Stimulated activated effector memory CD8-positive, alpha-beta T cell treated with anti-CD3 and anti-CD28 coated beads, Interleukin-12 subunit alpha, Interleukin-12 subunit beta, amount 100 ng/mL, for 72 hours (primary cell): ENCODE results near the gene ACSS1.

ENCODE experiments used
- ATAC-seq: fragments of 150-1000 bp; cut with Tn5 transposase; 2 replicates; pipeline ENCODE4 v1.10.0; 2021
- DNase-seq, 2 donors: peaks; one replicate each; pipeline ENCODE4 v3.0.0; 2021 to 2022; ENCODE audit warnings: low spot score in 2 of 2
- H3K27ac Mint-ChIP-seq: one replicate; pipeline ENCODE4 v1.8.0; 2022; ENCODE audit warnings: mild to moderate bottlenecking, mixed read lengths
- H3K36me3 Mint-ChIP-seq: one replicate; pipeline ENCODE4 v1.8.0; 2022; ENCODE audit warnings: mild to moderate bottlenecking, mixed read lengths
- H3K4me1 Mint-ChIP-seq: one replicate; pipeline ENCODE4 v1.8.0; 2022; ENCODE audit warnings: mixed read lengths
- H3K4me3 Mint-ChIP-seq: one replicate; pipeline ENCODE4 v1.8.0; 2022; ENCODE audit warnings: mild to moderate bottlenecking, mixed read lengths
- H3K9me3 Mint-ChIP-seq: one replicate; pipeline ENCODE4 v1.8.0; 2022; ENCODE audit warnings: mixed read lengths

The ACSS1 gene

DNA sequence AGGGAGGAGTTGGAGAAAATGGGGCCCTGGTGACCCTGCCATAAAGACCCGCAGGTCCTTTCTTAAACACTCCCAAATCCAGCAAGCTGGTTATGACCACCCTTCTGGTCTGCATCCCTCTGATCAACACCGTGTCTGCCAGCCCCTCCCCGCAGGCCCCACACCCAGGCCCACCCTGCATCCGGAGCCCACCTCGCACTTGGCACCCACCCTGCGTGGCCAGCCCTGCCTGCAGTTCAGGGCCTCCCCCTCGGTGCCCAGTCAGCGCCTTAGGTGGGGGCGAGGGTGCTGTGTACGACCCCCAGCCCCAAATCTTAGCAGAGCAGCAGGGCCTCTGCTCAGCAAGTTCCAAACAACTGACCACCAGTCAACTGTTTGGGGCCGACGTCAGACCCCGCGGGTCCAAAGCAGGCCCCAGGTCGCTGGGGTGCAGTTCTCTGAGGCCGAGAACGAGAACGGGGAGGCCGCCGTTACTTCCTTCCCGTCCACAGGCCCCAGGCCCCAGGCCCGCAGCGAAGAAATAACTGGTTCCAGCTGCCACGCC is 1.2 kb downstream of the ACSS1 start:
- no peak for DNase-seq
- Mint-ChIP-seq H3K36me3 (peaks cover 5% of the 10 kb centered on the region), H3K27ac (peak overlapping the region; percentile 82), H3K9me3 (no peaks in the 10 kb centered on the region), H3K4me3 (peak overlapping the region; percentile 77), H3K4me1 (peaks cover 52% of the 10 kb centered on the region)
- ATAC-seq = no peak

- no peak for DNase-seq
- H3K4me3 Mint-ChIP-seq = peak overlapping the region; percentile 77
- no peak for ATAC-seq
- H3K9me3 Mint-ChIP-seq = no peaks in the 10 kb centered on the region
- H3K36me3 Mint-ChIP-seq = peaks cover 5% of the 10 kb centered on the region
- peaks cover 61% of the 10 kb centered on the region for H3K4me1 Mint-ChIP-seq
- H3K27ac Mint-ChIP-seq = peak overlapping the region; percentile 82
These were observed 2.0 kb downstream of the ACSS1 start for GRCh38 chr20:25055711-25056495.

GRCh38 chr20:25054995-25055629 is 2.8 kb downstream of the ACSS1 start:
- DNase-seq (no peak), ATAC-seq (no peak)
- no peak overlapping the region for H3K4me3 Mint-ChIP-seq
- H3K36me3 Mint-ChIP-seq = peaks cover 5% of the 10 kb centered on the region
- H3K4me1 Mint-ChIP-seq = peaks cover 63% of the 10 kb centered on the region
- H3K9me3 Mint-ChIP-seq = no peaks in the 10 kb centered on the region
- no peak overlapping the region for H3K27ac Mint-ChIP-seq

DNA sequence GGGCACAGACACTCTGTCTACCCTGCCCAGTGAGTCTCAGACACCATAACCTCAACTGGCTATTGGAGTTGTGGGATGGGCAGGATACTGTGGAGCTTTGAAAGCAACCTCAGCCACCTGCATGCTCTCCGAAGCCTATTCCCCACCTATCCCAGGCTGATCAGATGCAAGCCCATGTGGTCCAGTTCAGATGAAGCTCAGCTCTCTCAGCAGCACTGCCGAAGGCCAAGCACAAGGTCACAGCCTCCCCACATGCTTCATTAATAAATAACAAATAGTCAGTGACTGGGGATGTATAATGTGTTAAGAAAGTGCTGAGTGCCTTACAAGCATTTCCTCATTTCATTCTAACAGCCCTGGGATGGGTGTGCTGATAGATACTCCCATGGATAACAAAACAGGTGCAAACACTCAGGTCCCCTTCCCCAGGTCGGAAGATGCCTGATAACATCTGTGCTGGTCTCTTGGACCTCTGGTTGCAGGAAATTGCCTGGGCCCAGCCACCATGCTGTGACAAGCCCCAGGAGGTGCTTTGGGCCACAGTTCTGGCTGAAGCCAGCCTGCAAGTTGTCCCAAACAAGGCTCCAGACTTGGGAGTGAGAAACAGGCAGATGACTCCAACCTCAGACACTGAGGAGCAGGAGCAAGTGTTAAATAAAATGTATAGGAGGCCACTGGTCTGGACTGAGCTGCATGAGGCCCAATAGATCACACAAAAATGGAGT is 3.7 kb downstream of the ACSS1 start:
- peaks cover 5% of the 10 kb centered on the region for H3K36me3 Mint-ChIP-seq
- DNase-seq = no peak
- H3K9me3 Mint-ChIP-seq = no peaks in the 10 kb centered on the region
- H3K4me1 Mint-ChIP-seq = peaks cover 72% of the 10 kb centered on the region
- H3K4me3 Mint-ChIP-seq = no peak overlapping the region
- ATAC-seq = no peak
- no peak overlapping the region for H3K27ac Mint-ChIP-seq

GRCh38 chr20:25053255-25054031 is 4.5 kb downstream of the ACSS1 start:
- Mint-ChIP-seq H3K4me1 (peaks cover 78% of the 10 kb centered on the region), H3K36me3 (peaks cover 5% of the 10 kb centered on the region), H3K27ac (no peak overlapping the region), H3K9me3 (no peaks in the 10 kb centered on the region), H3K4me3 (no peak overlapping the region)
- ATAC-seq = no peak
- DNase-seq = no peak

- Mint-ChIP-seq H3K36me3 (peaks cover 5% of the 10 kb centered on the region), H3K9me3 (no peaks in the 10 kb centered on the region), H3K27ac (peak overlapping the region; percentile 6), H3K4me1 (peaks cover 78% of the 10 kb centered on the region), H3K4me3 (no peak overlapping the region)
- DNase-seq (no peak), ATAC-seq (no peak)
These were observed 5.4 kb downstream of the ACSS1 start for GRCh38 chr20:25052255-25053194.

DNA sequence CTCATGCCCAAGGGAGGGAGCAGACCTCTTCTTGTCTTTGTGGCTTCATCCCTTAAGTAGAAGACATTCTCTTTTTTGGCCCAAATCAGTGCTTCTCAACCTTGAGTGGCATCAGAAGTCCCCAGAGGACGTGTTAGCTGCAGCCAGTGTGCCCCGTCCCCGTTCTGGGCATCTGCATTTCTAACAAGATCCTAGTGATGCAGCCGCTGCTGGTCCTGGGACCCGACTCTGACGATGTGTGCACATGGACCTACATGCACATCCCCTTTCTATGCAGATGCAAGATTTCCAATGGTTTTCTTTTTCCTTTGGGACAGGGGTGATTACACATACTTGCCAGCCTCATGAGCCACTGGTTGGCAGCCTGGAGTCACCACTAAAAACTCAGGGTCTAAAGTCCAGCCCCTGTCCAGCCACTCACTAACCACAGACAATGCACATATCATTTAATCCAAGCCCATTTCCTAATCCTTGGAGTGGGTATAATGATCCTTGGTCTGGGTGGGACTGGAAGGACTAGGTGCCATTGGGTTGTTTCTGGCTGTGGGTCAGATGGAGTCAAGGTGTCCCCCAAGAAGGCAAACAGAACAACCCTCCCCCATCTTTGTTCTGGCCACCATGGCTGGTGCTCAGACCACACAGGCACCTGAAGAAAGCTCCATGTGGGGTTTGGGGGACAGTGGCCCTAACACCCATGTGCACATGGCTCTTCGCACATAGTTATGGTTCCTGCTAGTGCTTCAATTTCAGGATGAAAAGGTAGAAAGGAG is 6.4 kb downstream of the ACSS1 start:
- no peak for ATAC-seq
- no peak for DNase-seq
- Mint-ChIP-seq H3K9me3 (no peaks in the 10 kb centered on the region), H3K36me3 (peaks cover 5% of the 10 kb centered on the region), H3K4me3 (no peak overlapping the region), H3K4me1 (peaks cover 73% of the 10 kb centered on the region), H3K27ac (peak overlapping the region; percentile 89)

GRCh38 chr20:25050501-25051350 is 7.2 kb downstream of the ACSS1 start:
- Mint-ChIP-seq H3K4me3 (no peak overlapping the region), H3K27ac (peak overlapping the region; percentile 89), H3K9me3 (no peaks in the 10 kb centered on the region), H3K36me3 (no peaks in the 10 kb centered on the region), H3K4me1 (peaks cover 65% of the 10 kb centered on the region)
- ATAC-seq = no peak
- DNase-seq = no peak

GRCh38 chr20:25050082-25050481 is 7.9 kb downstream of the ACSS1 start:
- DNase-seq (no peak), ATAC-seq (no peak)

GRCh38 chr20:25049261-25050060 is 8.5 kb downstream of the ACSS1 start:
- Mint-ChIP-seq H3K36me3 (no peaks in the 10 kb centered on the region), H3K4me1 (peaks cover 62% of the 10 kb centered on the region), H3K4me3 (no peak overlapping the region), H3K27ac (peak overlapping the region; percentile 89), H3K9me3 (no peaks in the 10 kb centered on the region)
- ATAC-seq (no peak), DNase-seq (no peak)

More at GRCh38 chr20:25050082-25050481, 7.9 kb downstream of the ACSS1 start:
- Mint-ChIP-seq H3K4me3 (no peak overlapping the region), H3K27ac (peak overlapping the region; percentile 89), H3K36me3 (no peaks in the 10 kb centered on the region), H3K9me3 (no peaks in the 10 kb centered on the region), H3K4me1 (peaks cover 67% of the 10 kb centered on the region)

DNA sequence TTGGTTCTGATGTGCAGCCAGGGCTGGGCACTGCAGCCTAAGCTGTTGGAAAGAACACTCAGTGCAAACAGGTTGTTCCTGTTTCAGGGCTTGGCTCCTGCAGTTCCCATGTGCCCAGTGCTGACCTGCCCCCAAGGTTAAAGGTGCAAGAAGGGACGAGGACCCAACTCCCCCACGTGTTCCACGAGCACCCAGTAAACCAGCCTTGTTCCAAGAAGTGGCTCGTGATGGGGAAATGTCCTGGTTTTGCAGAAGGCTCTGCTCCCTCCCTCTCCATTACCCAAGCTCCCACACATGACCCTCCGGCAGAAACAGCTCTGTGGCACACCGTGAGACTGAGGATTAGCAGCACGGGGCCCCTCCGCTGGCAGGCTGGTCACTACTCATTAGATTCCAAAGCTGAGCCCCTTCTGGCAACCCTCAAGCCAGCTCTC is 9.4 kb downstream of the ACSS1 start:
- peaks cover 54% of the 10 kb centered on the region for H3K4me1 Mint-ChIP-seq
- H3K27ac Mint-ChIP-seq = peak overlapping the region; percentile 89
- no peak overlapping the region for H3K4me3 Mint-ChIP-seq

GRCh38 chr20:25047766-25048165 is 10.2 kb downstream of the ACSS1 start:
- H3K27ac Mint-ChIP-seq = peak overlapping the region; percentile 75
- no peaks in the 10 kb centered on the region for H3K36me3 Mint-ChIP-seq
- no peak for ATAC-seq
- H3K9me3 Mint-ChIP-seq = no peaks in the 10 kb centered on the region
- no peak for DNase-seq
- H3K4me1 Mint-ChIP-seq = peaks cover 57% of the 10 kb centered on the region
- no peak overlapping the region for H3K4me3 Mint-ChIP-seq

More for the DNA sequence above, 9.4 kb downstream of the ACSS1 start:
- ATAC-seq (no peak), DNase-seq (no peak)
- H3K9me3 Mint-ChIP-seq = no peaks in the 10 kb centered on the region
- no peaks in the 10 kb centered on the region for H3K36me3 Mint-ChIP-seq
